ENCODE data around the gene CLVS2. TPM values are rescaled to one million over a fixed set of nuclear protein-coding genes. Genes with fewer than 3 reads are reported as not detected.

Gene CLVS2
- polyA plus RNA-seq, 1 donor (not counting 4 experiments of a cell fraction or from before 2014, with no cell fraction given): not detected

GRCh38 chr6:123017104-123017682 is 21.2 kb downstream of the CLVS2 start:
- FAIRE-seq: no peak
- TF ChIP-seq CTCF (optimal IDR thresholded peaks at IDR 0.05 in 1 of 3, IDR thresholded peaks at IDR 0.05 in 1 of 3, conservative IDR thresholded peaks at IDR 0.05 in 1 of 3; ENCODE audit: extremely low read depth in 1 of 3, insufficient read depth in 2 of 3, low read length in 3 of 3) (no peak), EZH2 (IDR thresholded peaks at IDR 0.05; ENCODE audit: low read length) (no peak)

GRCh38 chr6:123022975-123023374 is 26.9 kb downstream of the CLVS2 start:
- H4K20me1 ChIP-seq (ENCODE audit: control insufficient read depth, extremely low read depth, insufficient read depth, low read length): no peaks in the 10 kb centered on the region
- dilution Hi-C loops (cut with MboI; ENCODE audit: extremely low pct_ligation_motif_present, low sequenced_read_pairs): no loop called here
- no peaks in the 10 kb centered on the region for H3K9me1 ChIP-seq (ENCODE audit: control insufficient read depth, extremely low read depth, insufficient read depth, low read length)
- no peaks in the 10 kb centered on the region for H3K79me2 ChIP-seq (ENCODE audit: control insufficient read depth, insufficient read depth, low read length)
- H3K9me3 ChIP-seq (ENCODE audit: control insufficient read depth, low read depth, low read length): no peaks in the 10 kb centered on the region
- DNase-seq (ENCODE audit: low read depth, low spot score) (no peak), FAIRE-seq (no peak)
- H3K4me1 ChIP-seq (ENCODE audit: control insufficient read depth, extremely low read depth, insufficient read depth, low read length): no peaks in the 10 kb centered on the region
- H3K36me3 ChIP-seq (ENCODE audit: control insufficient read depth in 2 of 2, extremely low read depth in 1 of 2, insufficient read depth in 2 of 2, low read length in 2 of 2): no peaks in the 10 kb centered on the region
- no peaks in the 10 kb centered on the region for H3K27me3 ChIP-seq (ENCODE audit: control insufficient read depth, extremely low read depth, insufficient read depth, low read length)
- no peak overlapping the region for H3K4me2 ChIP-seq (ENCODE audit: control insufficient read depth, extremely low read depth, insufficient read depth, low read depth, low read length)
- H3K4me3 ChIP-seq (ENCODE audit: control insufficient read depth in 2 of 3, extremely low read depth in 1 of 3, insufficient read depth in 2 of 3, low read depth in 1 of 3, low read length in 3 of 3): no peak overlapping the region
- H2AFZ ChIP-seq (ENCODE audit: control insufficient read depth, low read length): no peak overlapping the region
- H3K27ac ChIP-seq (ENCODE audit: control insufficient read depth, insufficient read depth, low read length): no peak overlapping the region
- no peak for TF ChIP-seq EZH2 (IDR thresholded peaks at IDR 0.05; ENCODE audit: low read length)
- TF ChIP-seq CTCF (optimal IDR thresholded peaks at IDR 0.05 in 1 of 3, IDR thresholded peaks at IDR 0.05 in 1 of 3, conservative IDR thresholded peaks at IDR 0.05 in 1 of 3; ENCODE audit: extremely low read depth in 1 of 3, insufficient read depth in 2 of 3, low read length in 3 of 3): no peak
- H3K9ac ChIP-seq (ENCODE audit: control insufficient read depth, extremely low read depth, insufficient read depth, low read length): no peak overlapping the region

More at GRCh38 chr6:123017104-123017682, 21.2 kb downstream of the CLVS2 start:
- H3K4me2 ChIP-seq (ENCODE audit: control insufficient read depth, extremely low read depth, insufficient read depth, low read depth, low read length): no peak overlapping the region
- no peaks in the 10 kb centered on the region for H3K4me1 ChIP-seq (ENCODE audit: control insufficient read depth, extremely low read depth, insufficient read depth, low read length)
- H3K27ac ChIP-seq (ENCODE audit: control insufficient read depth, insufficient read depth, low read length): no peak overlapping the region
- no peaks in the 10 kb centered on the region for H4K20me1 ChIP-seq (ENCODE audit: control insufficient read depth, extremely low read depth, insufficient read depth, low read length)
- no peak overlapping the region for H3K4me3 ChIP-seq (ENCODE audit: control insufficient read depth in 2 of 3, extremely low read depth in 1 of 3, insufficient read depth in 2 of 3, low read depth in 1 of 3, low read length in 3 of 3)
- no peaks in the 10 kb centered on the region for H3K27me3 ChIP-seq (ENCODE audit: control insufficient read depth, extremely low read depth, insufficient read depth, low read length)
- dilution Hi-C loops (cut with MboI; ENCODE audit: extremely low pct_ligation_motif_present, low sequenced_read_pairs): no loop called here
- no peak overlapping the region for H3K9ac ChIP-seq (ENCODE audit: control insufficient read depth, extremely low read depth, insufficient read depth, low read length)
- no peak overlapping the region for H2AFZ ChIP-seq (ENCODE audit: control insufficient read depth, low read length)
- no peaks in the 10 kb centered on the region for H3K9me3 ChIP-seq (ENCODE audit: control insufficient read depth, low read depth, low read length)
- no peaks in the 10 kb centered on the region for H3K79me2 ChIP-seq (ENCODE audit: control insufficient read depth, insufficient read depth, low read length)
- no peak for DNase-seq (ENCODE audit: low read depth, low spot score)
- no peaks in the 10 kb centered on the region for H3K36me3 ChIP-seq (ENCODE audit: control insufficient read depth in 2 of 2, extremely low read depth in 1 of 2, insufficient read depth in 2 of 2, low read length in 2 of 2)
- H3K9me1 ChIP-seq (ENCODE audit: control insufficient read depth, extremely low read depth, insufficient read depth, low read length): no peaks in the 10 kb centered on the region

All from keratinocyte (primary cell).